Ectodermal cell (in vitro differentiated cells): ENCODE data around the gene CTDSP2.
A peak's percentile ranks its signal among the peaks of the same experiment; 100 is the strongest.
"Not testable (repeated sequence)": the region's sequence is repeated elsewhere in the genome, so short reads cannot be mapped to it uniquely, and the experiment has no call there.

Experiments used
- H3K27ac ChIP-seq: 2 replicates; pipeline ENCODE4 v1.7.0; 2013; ENCODE audit warnings: mild to moderate bottlenecking, low read depth, low read length; ENCODE audit not compliant: insufficient read depth, poor library complexity, severe bottlenecking
- H3K27me3 ChIP-seq: 2 replicates; pipeline ENCODE4 v1.7.0; 2013; ENCODE audit warnings: mild to moderate bottlenecking, low read length; ENCODE audit not compliant: insufficient read depth, control insufficient read depth, poor library complexity, severe bottlenecking
- H3K36me3 ChIP-seq: one replicate; pipeline ENCODE4 v1.7.0; 2013; ENCODE audit warnings: low read length; ENCODE audit not compliant: control insufficient read depth, insufficient read depth
- H3K4me1 ChIP-seq: one replicate; pipeline ENCODE4 v1.7.0; 2013; ENCODE audit warnings: low read length; ENCODE audit not compliant: control insufficient read depth, insufficient read depth
- H3K4me3 ChIP-seq: 2 replicates; pipeline ENCODE4 v1.7.0; 2013; ENCODE audit warnings: low read depth, low read length, control low read depth; ENCODE audit not compliant: insufficient read depth
- H3K9me3 ChIP-seq: 2 replicates; pipeline ENCODE4 v1.7.0; 2013; ENCODE audit warnings: mild to moderate bottlenecking, low read length, moderate library complexity; ENCODE audit not compliant: control insufficient read depth
- WGBS, 2 experiments: methylation state at CpG; one replicate each; pipeline ENCODE4 v1.1.7; 2013; ENCODE audit warnings: missing lambda C conversion rate in 2 of 2; 5-methylcytosine and 5-hydroxymethylcytosine counted together

Gene CTDSP2

GRCh38 chr12:57881035-57881434 lies 34.5 kb upstream of the CTDSP2 start:
- H3K4me1 ChIP-seq, H3K27me3 ChIP-seq, H3K36me3 ChIP-seq, H3K9me3 ChIP-seq, H3K27ac ChIP-seq, H3K4me3 ChIP-seq: not testable (repeated sequence)
- WGBS, 2 experiments = 82 to 94% methylated on average over 8 to 9 of the region's 9 CpGs

DNA sequence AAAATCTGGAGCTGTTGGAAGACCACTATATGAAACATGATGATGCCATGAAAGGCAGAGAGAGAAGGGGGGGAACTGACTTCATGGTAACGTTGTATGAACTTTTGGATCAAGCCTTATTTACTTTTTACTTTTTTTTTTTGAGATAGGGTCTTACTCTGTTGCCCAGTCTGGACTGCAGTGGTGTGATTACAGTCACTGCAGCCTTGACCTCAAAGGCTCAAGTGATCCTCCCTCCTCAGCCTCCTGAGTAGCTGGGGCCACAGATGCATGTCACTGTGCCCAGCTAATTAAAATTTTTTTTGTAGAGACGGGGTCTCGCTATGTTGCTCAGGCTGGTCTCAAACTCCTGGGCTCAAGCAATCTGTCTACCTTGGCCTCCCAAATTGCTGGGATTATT lies 31.3 kb upstream of the CTDSP2 start:
- Histone ChIP-seq H3K4me3 (no peak overlapping the region), H3K4me1 (no peaks in the 10 kb centered on the region), H3K36me3 (no peaks in the 10 kb centered on the region), H3K9me3 (no peaks in the 10 kb centered on the region), H3K27ac (no peak overlapping the region), H3K27me3 (no peaks in the 10 kb centered on the region)
- 92 to 95% methylated on average over 3 of the region's 3 CpGs for WGBS, 2 experiments

- Histone ChIP-seq H3K27me3 (no peaks in the 10 kb centered on the region), H3K36me3 (no peaks in the 10 kb centered on the region), H3K27ac (no peak overlapping the region), H3K9me3 (no peaks in the 10 kb centered on the region), H3K4me3 (no peak overlapping the region), H3K4me1 (no peaks in the 10 kb centered on the region)
- 91 to 93% methylated on average over 5 of the region's 5 CpGs for WGBS, 2 experiments
Measured at GRCh38 chr12:57875753-57876547, 29.4 kb upstream of the CTDSP2 start.

DNA sequence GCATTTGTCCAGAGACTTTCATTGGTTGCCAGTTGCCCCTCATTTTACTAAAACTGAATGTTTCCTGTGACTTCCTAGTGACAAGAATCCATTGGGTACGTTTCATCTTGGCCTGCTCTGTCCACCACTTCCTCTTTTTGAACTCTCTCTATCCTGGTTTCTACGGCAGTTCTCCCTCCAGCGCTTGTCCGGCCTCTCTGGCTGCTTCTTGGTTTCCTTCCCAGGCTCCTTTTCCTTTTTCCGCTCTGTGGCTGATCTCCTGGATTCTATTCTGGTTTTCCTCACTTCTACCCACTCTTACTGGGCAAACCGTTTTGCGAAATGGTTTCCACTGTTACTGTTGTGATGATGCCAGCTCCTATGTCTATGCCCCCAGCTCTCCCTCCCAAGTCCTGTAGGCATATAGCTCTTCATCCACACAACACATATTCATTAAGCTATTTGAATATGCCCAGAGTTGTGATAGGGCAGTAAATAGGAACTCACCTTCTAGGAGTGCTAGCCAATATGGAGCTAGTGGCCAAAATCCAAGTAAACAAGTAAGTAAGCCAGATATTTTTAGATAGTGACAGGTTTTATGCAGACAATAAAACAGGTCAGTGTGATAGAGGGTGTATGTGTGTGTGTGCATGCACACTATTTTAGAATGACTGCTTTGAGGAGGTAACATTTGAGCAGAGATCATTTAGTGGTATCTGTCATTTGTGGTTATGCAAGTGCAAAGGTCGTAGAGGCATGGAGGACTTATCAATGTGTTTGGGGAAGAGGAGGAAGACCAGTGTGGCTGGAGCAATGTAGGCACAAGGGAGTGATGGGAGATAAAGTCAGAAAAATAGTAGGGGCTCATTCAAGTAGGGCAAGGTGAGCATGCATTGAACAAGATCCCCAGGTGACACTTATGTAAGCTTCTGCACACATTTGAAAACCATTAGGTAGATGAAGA lies 27.9 kb upstream of the CTDSP2 start:
- H3K27me3 ChIP-seq = no peaks in the 10 kb centered on the region
- no peaks in the 10 kb centered on the region for H3K9me3 ChIP-seq
- H3K4me3 ChIP-seq = no peak overlapping the region
- no peaks in the 10 kb centered on the region for H3K36me3 ChIP-seq
- H3K27ac ChIP-seq = no peak overlapping the region
- WGBS, 2 experiments = 91 to 95% methylated on average over 8 of the region's 8 CpGs
- peaks cover 8% of the 10 kb centered on the region for H3K4me1 ChIP-seq

GRCh38 chr12:57872362-57872761 lies 25.8 kb upstream of the CTDSP2 start:
- no peak overlapping the region for H3K27ac ChIP-seq
- peaks cover 17% of the 10 kb centered on the region for H3K4me1 ChIP-seq
- H3K4me3 ChIP-seq = no peak overlapping the region
- no peaks in the 10 kb centered on the region for H3K27me3 ChIP-seq
- no peaks in the 10 kb centered on the region for H3K9me3 ChIP-seq
- 83 to 96% methylated on average over 2 of the region's 2 CpGs for WGBS, 2 experiments
- H3K36me3 ChIP-seq = no peaks in the 10 kb centered on the region

DNA sequence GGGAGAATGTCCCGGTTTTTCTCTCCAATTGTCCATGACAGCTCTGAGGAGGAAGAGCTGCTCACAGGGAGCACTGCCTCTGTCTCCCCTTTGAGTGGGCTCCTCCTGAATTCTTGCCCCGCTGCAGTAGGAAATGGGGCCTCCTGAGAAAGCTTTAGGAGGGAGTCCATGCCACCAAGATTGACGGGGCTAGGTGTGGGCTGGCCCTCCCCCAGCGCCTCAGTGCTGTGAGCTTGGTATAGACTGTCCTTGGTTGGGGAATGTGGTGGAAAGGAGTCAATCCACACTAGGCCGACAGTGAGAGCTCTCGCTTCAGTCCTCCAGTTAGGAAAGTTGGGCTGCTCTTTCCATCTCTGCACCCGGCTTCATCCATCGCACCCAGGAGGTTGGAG lies 23.4 kb upstream of the CTDSP2 start:
- Histone ChIP-seq H3K36me3 (no peaks in the 10 kb centered on the region), H3K27ac (no peak overlapping the region)
- WGBS, 2 experiments = 93 to 95% methylated on average over 8 of the region's 8 CpGs

DNA sequence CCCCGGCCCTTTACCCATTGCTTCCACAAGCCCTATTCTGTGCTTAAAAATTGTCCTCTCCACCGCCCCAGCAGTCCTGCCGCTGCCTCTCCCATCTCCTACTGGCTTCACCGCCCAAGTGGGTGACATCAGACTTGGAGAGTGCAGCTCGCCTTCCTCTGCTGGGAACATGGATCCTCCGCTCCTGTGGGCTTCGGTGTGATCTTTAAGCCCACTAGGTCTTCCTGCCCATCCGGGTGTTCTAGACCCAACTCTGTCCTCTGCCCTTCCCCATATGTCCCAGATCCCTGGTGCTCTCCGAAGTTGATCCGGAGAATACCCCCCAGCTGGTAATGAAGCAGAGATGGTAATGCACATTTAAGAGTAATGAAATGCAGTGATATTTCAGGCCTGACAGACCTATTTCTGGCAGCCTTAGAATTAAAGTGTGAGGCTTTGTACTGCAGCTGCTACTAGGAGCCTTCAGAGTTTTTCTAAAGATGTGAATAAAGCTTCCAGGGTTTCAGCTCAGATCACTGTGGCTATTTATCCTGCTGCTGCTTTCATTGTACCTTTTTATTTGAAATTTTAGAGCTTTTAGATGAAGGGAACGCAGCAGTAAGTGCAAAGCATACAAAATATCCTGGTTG lies 22.9 kb upstream of the CTDSP2 start:
- no peak overlapping the region for H3K4me3 ChIP-seq
- no peaks in the 10 kb centered on the region for H3K9me3 ChIP-seq
- peaks cover 29% of the 10 kb centered on the region for H3K27me3 ChIP-seq
- WGBS, 2 experiments = 81 to 84% methylated on average over 11 of the region's 11 CpGs
- H3K36me3 ChIP-seq = no peaks in the 10 kb centered on the region
- H3K27ac ChIP-seq = peak overlapping the region; percentile 30
- peaks cover 17% of the 10 kb centered on the region for H3K4me1 ChIP-seq

More for the DNA sequence above, 23.4 kb upstream of the CTDSP2 start:
- H3K27me3 ChIP-seq = peaks cover 24% of the 10 kb centered on the region
- H3K4me3 ChIP-seq = no peak overlapping the region
- peaks cover 17% of the 10 kb centered on the region for H3K4me1 ChIP-seq
- no peaks in the 10 kb centered on the region for H3K9me3 ChIP-seq

GRCh38 chr12:57868851-57869268 lies 22.3 kb upstream of the CTDSP2 start:
- H3K4me1 ChIP-seq = peaks cover 17% of the 10 kb centered on the region
- WGBS, 2 experiments = 13 to 14% methylated on average over 11 of the region's 11 CpGs
- H3K27me3 ChIP-seq = peaks cover 34% of the 10 kb centered on the region
- H3K36me3 ChIP-seq = no peaks in the 10 kb centered on the region
- peak overlapping the region; percentile 30 for H3K27ac ChIP-seq
- no peaks in the 10 kb centered on the region for H3K9me3 ChIP-seq
- no peak overlapping the region for H3K4me3 ChIP-seq

- 77 to 90% methylated on average over 3 of the region's 3 CpGs for WGBS, 2 experiments
- no peak overlapping the region for H3K4me3 ChIP-seq
Measured at GRCh38 chr12:57868221-57868620, 21.7 kb upstream of the CTDSP2 start.

More at GRCh38 chr12:57868221-57868620, 21.7 kb upstream of the CTDSP2 start:
- Histone ChIP-seq H3K27ac (no peak overlapping the region), H3K4me1 (peaks cover 17% of the 10 kb centered on the region), H3K9me3 (no peaks in the 10 kb centered on the region), H3K36me3 (no peaks in the 10 kb centered on the region), H3K27me3 (peaks cover 38% of the 10 kb centered on the region)
